OCI-LY7 (cell line): ENCODE data around the gene CRIP2. TPM values are rescaled to one million over a fixed set of nuclear protein-coding genes. Genes with fewer than 3 reads are reported as not detected.

Experiments
- BruUV-seq: library from RNA; stranded (reverse); fragments of 400-500 nt; replicated peaks from 2 replicates; lab custom pipeline; 2021; lab: Mats Ljungman, UMichigan
- CTCF ChIA-PET: fragments of 300-600 bp; sonication (Branson Sonifier 250); formaldehyde crosslinking; loops from one replicate; lab custom pipeline; 2022; ENCODE audit warnings: antibody characterized with exemption; ENCODE audit not compliant: unreplicated experiment; lab: Charles Lee
- POLR2A ChIA-PET: fragments of 300-600 bp; sonication (Branson Sonifier 250); formaldehyde crosslinking; loops from one replicate; lab custom pipeline; 2022; ENCODE audit warnings: antibody characterized with exemption; lab: Charles Lee
- DNase-seq: peaks from one replicate; pipeline ENCODE4 v3.0.0-alpha.2; 2015; ENCODE audit warnings: low spot score
- H2AFZ ChIP-seq: fragments of 200-600 bp; sonication (generic), shearing (Covaris generic); 2 replicates; pipeline ENCODE4 v1.6.1; 2014; ENCODE audit warnings: mild to moderate bottlenecking, antibody characterized with exemption, low read length, moderate library complexity
- H3K27ac ChIP-seq: fragments of 200-600 bp; sonication (generic); 2 replicates; pipeline ENCODE4 v1.5.1; 2014; ENCODE audit warnings: mixed run types, low read depth, mild to moderate bottlenecking, moderate library complexity, low read length, inconsistent platforms; ENCODE audit not compliant: poor library complexity, severe bottlenecking
- H3K36me3 ChIP-seq: fragments of 200-600 bp; sonication (generic); 2 replicates; pipeline ENCODE4 v1.6.1; 2014; ENCODE audit warnings: mild to moderate bottlenecking, antibody characterized with exemption, low read length, moderate library complexity, mixed read lengths; ENCODE audit not compliant: insufficient read depth
- H3K4me1 ChIP-seq: fragments of 200-600 bp; sonication (generic); 2 replicates; pipeline ENCODE4 v1.5.1; 2014; ENCODE audit warnings: mild to moderate bottlenecking, low read length; ENCODE audit not compliant: insufficient read depth, poor library complexity, severe bottlenecking
- H3K4me2 ChIP-seq: fragments of 200-600 bp; sonication (generic); 2 replicates; pipeline ENCODE4 v1.6.1; 2014; ENCODE audit warnings: mild to moderate bottlenecking, low read length
- H3K4me3 ChIP-seq: fragments of 200-600 bp; sonication (generic); 2 replicates; pipeline ENCODE4 v1.5.1; 2014; ENCODE audit warnings: mild to moderate bottlenecking, low read depth, low read length; ENCODE audit not compliant: poor library complexity, severe bottlenecking
- H3K79me2 ChIP-seq: fragments of 200-600 bp; sonication (generic); 2 replicates; pipeline ENCODE4 v1.6.1; 2016; ENCODE audit warnings: low read depth, mild to moderate bottlenecking, low read length, moderate library complexity, mixed read lengths; ENCODE audit not compliant: insufficient read depth
- H3K9me2 ChIP-seq: fragments of 200-600 bp; sonication (generic); 2 replicates; pipeline ENCODE4 v1.6.1; 2016; ENCODE audit warnings: mild to moderate bottlenecking, low read length, mixed read lengths; ENCODE audit not compliant: insufficient read depth
- H3K9me3 ChIP-seq: fragments of 200-600 bp; sonication (generic); 2 replicates; pipeline ENCODE4 v1.6.1; 2014; ENCODE audit warnings: mild to moderate bottlenecking, mixed run types, low read length, mixed read lengths
- H4K20me1 ChIP-seq: fragments of 200-600 bp; sonication (generic); 2 replicates; pipeline ENCODE4 v1.6.1; 2014; ENCODE audit warnings: mild to moderate bottlenecking, antibody characterized with exemption, low read length, moderate library complexity, mixed read lengths; ENCODE audit not compliant: insufficient read depth
- EZH2phosphoT487 ChIP-seq: fragments of 200-600 bp; sonication (generic); IDR thresholded peaks from 2 replicates; pipeline ENCODE4 v1.6.1; 2018; ENCODE audit warnings: low read depth, borderline replicate concordance, mild to moderate bottlenecking, mixed run types, antibody characterized with exemption, low read length, moderate library complexity, mixed read lengths
- intact Hi-C: fragments of 100-400 bp; cut with micrococcal nuclease; formaldehyde crosslinking; loops from one replicate; pipeline ENCODE4 v1.10.0; 2022; ENCODE audit not compliant: unreplicated experiment
- total RNA-seq, 2 experiments: library from RNA; depleted of rRNA in 1 of 2; stranded (reverse); fragments of >200 nt in 1 of 2; shearing (Covaris generic) in 1 of 2; gene quantifications; 2 replicates each; pipeline ENCODE4 v1.2.3, GENCODE V29; 2014 to 2022
- TF ChIP-seq, protein P1 (sequence below): fragments of 200-600 bp; sonication (generic); conservative IDR thresholded peaks from 2 replicates; pipeline ENCODE4 v1.5.1; 2014; ENCODE audit warnings: mild to moderate bottlenecking, antibody characterized with exemption, low read length, moderate library complexity, mixed read lengths

CRIP2 gene
- total RNA-seq, 2 experiments from 2014 or later: not detected

DNA sequence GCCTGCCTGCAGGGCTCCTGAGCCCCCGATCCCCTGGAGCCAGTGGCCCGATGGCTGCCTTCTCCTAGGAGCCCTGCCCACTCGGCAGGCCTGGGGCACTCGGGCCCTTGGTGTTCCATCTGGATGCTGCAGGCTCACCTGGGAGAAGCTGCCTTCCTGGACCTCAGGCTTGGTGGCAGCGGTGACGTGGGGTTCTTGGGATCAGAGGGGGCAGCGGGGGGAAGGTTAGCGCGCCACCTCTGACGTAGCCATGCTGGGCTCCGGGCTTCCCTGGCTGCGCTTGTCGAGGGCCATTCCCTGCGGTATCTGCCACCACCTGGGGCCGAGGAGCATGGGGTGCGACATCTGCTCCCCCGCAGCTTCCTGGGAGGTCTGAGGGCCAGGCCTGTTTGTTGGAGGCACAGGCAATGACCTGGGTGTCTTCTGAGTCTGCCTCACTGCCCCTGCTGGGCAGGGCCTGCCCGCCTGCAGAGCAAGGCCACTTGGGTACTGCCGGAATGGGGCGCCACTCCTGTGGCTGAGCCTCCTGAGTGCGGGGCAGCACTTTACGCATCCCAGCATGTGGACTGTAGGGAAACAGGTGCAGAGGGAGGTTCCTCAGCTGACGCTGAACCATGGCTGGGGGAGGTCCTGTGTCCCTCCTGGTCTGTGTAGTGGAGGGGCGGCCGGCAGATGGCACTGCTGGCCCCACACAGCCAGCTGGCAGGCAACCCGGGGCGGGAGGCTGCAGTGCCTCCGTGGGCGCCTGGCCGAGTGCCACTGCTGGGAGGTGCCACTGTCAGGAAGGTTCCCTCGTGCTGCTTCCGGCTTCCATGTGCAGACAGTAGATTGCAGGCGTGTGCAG is 34.7 kb upstream of the CRIP2 start:
- H3K4me1 ChIP-seq: no peaks in the 10 kb centered on the region
- no peak for DNase-seq
- H3K27ac ChIP-seq: no peak overlapping the region
- intact Hi-C loops: no loop called here
- no peak overlapping the region for H3K4me2 ChIP-seq
- no peak for TF ChIP-seq EZH2phosphoT487
- H3K36me3 ChIP-seq: peaks cover 69% of the 10 kb centered on the region
- H3K9me2 ChIP-seq: no peaks in the 10 kb centered on the region
- ChIA-PET CTCF (no interaction called here), POLR2A (no interaction called here)
- peaks cover 37% of the 10 kb centered on the region for H3K79me2 ChIP-seq
- 0 out of 2 replicates have a peak, but pooled peaks cover 6% of the 10 kb centered on the region for H4K20me1 ChIP-seq
- H3K4me3 ChIP-seq: no peak overlapping the region
- BruUV-seq: no TSS peak
- peaks cover 15% of the 10 kb centered on the region for H3K9me3 ChIP-seq
- no peak overlapping the region for H2AFZ ChIP-seq

GRCh38 chr14:105440554-105440900 is 34.1 kb upstream of the CRIP2 start:
- Histone ChIP-seq H4K20me1 (0 out of 2 replicates have a peak, but pooled peaks cover 6% of the 10 kb centered on the region), H3K4me3 (no peak overlapping the region), H2AFZ (no peak overlapping the region), H3K79me2 (peaks cover 31% of the 10 kb centered on the region), H3K27ac (no peak overlapping the region), H3K36me3 (peaks cover 66% of the 10 kb centered on the region), H3K9me2 (no peaks in the 10 kb centered on the region), H3K4me2 (no peak overlapping the region), H3K4me1 (no peaks in the 10 kb centered on the region), H3K9me3 (peaks cover 13% of the 10 kb centered on the region)
- intact Hi-C loops: no loop called here
- DNase-seq: no peak
- TF ChIP-seq EZH2phosphoT487: no peak
- TF ChIP-seq, protein P1, sequence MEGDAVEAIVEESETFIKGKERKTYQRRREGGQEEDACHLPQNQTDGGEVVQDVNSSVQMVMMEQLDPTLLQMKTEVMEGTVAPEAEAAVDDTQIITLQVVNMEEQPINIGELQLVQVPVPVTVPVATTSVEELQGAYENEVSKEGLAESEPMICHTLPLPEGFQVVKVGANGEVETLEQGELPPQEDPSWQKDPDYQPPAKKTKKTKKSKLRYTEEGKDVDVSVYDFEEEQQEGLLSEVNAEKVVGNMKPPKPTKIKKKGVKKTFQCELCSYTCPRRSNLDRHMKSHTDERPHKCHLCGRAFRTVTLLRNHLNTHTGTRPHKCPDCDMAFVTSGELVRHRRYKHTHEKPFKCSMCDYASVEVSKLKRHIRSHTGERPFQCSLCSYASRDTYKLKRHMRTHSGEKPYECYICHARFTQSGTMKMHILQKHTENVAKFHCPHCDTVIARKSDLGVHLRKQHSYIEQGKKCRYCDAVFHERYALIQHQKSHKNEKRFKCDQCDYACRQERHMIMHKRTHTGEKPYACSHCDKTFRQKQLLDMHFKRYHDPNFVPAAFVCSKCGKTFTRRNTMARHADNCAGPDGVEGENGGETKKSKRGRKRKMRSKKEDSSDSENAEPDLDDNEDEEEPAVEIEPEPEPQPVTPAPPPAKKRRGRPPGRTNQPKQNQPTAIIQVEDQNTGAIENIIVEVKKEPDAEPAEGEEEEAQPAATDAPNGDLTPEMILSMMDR: no peak
- POLR2A ChIA-PET: no interaction called here
- CTCF ChIA-PET: no interaction called here
- no TSS peak for BruUV-seq

- Histone ChIP-seq H2AFZ (no peak overlapping the region), H3K4me3 (no peak overlapping the region), H3K27ac (no peak overlapping the region), H3K9me2 (no peaks in the 10 kb centered on the region), H3K36me3 (peaks cover 68% of the 10 kb centered on the region), H3K9me3 (peaks cover 8% of the 10 kb centered on the region), H3K4me1 (no peaks in the 10 kb centered on the region), H4K20me1 (0 out of 2 replicates have a peak, but pooled peaks cover 6% of the 10 kb centered on the region), H3K4me2 (no peak overlapping the region), H3K79me2 (peaks cover 26% of the 10 kb centered on the region)
- DNase-seq: no peak
- TF ChIP-seq EZH2phosphoT487: no peak
- TF ChIP-seq, protein P1: no peak
- BruUV-seq: no TSS peak
- ChIA-PET POLR2A (no interaction called here), CTCF (no interaction called here)
- intact Hi-C loops: no loop called here
Measured at GRCh38 chr14:105440992-105441391, 33.6 kb upstream of the CRIP2 start.
